Measurements from ENCODE around the gene SLC2A10.

SLC2A10 gene

DNA sequence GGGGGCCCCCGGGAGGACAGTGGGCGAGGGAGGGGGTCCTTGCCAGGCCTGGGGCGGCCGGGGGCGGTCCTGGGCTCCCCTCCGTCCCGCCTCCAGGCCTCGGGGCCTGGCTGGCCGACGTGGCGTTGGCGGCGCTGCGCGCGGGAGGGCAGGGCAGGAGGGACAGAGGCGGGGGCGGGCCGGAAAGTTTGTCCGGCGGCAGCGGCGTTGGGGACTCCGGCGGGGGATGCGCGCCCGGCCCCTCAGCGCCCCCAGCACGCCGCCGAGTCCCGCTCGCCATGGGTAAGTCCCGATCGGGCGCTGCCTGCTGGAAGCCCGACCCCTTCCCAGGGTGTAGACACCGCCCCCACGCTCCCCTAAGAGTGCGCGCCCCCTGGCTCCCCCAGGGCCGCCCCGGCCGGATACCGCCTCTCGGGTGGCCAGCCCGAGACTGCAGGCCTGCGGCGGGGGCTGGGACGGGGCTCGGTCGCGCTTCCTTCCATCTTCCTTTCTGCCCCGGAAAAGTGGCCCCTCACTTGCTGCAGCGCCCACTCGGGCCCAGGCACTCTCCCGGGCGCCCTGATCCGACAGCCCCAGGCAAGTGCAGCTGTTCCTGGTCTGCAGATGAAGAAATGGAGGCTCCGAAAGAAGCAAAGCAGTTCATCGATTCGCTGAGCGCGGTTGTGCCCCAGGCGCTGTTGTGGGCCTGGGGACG lies at the start of gene SLC2A10:
SLC2A10 (plus strand) TSS at position 191 of the 694 bp plus-strand sequence; CDS start at position 279, 88 bp downstream.
- Histone ChIP-seq H3K27me3 (no peaks in the 10 kb centered on the region), H3K4me1 (peaks cover 0 to 33% (median 12%) of the 10 kb centered on the region in 4 donors), H3K27ac (peak within 1 kb of the TSS; percentile 67 to 70), H3K36me3 (no peaks in the 10 kb centered on the region), H3K4me3 (peak within 1 kb of the TSS; percentile 66 to 77), H3K9me3 (no peaks in the 10 kb centered on the region)
- TF ChIP-seq, protein P1, sequence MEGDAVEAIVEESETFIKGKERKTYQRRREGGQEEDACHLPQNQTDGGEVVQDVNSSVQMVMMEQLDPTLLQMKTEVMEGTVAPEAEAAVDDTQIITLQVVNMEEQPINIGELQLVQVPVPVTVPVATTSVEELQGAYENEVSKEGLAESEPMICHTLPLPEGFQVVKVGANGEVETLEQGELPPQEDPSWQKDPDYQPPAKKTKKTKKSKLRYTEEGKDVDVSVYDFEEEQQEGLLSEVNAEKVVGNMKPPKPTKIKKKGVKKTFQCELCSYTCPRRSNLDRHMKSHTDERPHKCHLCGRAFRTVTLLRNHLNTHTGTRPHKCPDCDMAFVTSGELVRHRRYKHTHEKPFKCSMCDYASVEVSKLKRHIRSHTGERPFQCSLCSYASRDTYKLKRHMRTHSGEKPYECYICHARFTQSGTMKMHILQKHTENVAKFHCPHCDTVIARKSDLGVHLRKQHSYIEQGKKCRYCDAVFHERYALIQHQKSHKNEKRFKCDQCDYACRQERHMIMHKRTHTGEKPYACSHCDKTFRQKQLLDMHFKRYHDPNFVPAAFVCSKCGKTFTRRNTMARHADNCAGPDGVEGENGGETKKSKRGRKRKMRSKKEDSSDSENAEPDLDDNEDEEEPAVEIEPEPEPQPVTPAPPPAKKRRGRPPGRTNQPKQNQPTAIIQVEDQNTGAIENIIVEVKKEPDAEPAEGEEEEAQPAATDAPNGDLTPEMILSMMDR (IDR thresholded peaks at IDR 0.05) = no peak
- peak; percentile 49 to 80 for DNase-seq
- intact Hi-C loops (cut with DNase I; ENCODE audit: low total_unique reads) = no loop called here

DNA sequence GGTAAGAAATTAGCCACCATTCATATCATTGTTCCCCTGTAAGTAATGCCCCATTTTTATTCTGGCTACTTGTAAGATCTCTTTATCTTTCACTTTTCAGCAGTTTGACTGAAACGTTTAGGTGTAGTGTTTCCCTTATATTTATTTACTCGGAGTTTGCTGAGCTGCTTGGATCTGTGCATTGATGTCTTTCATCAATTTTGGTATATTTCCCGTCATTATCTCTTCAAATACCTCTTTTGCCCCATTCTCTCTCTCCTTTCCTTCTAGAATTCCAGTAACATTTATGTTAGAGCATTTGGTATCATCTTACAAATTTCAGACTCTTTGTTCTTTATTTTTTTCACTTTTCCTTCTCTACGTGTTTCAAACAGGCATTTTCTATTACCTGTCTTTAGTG lies 49.0 kb upstream of the SLC2A10 start:
- no peak for DNase-seq
- Histone ChIP-seq H3K4me1 (no peaks in the 10 kb centered on the region), H3K4me3 (no peak overlapping the region), H3K27ac (no peak overlapping the region), H3K36me3 (no peaks in the 10 kb centered on the region), H3K9me3 (peaks cover 0 to 13% (median 0%) of the 10 kb centered on the region in 3 donors), H3K27me3 (no peaks in the 10 kb centered on the region)
- TF ChIP-seq, protein P1 (IDR thresholded peaks at IDR 0.05) = no peak
- intact Hi-C loops (cut with DNase I; ENCODE audit: low total_unique reads) = no loop called here

DNA sequence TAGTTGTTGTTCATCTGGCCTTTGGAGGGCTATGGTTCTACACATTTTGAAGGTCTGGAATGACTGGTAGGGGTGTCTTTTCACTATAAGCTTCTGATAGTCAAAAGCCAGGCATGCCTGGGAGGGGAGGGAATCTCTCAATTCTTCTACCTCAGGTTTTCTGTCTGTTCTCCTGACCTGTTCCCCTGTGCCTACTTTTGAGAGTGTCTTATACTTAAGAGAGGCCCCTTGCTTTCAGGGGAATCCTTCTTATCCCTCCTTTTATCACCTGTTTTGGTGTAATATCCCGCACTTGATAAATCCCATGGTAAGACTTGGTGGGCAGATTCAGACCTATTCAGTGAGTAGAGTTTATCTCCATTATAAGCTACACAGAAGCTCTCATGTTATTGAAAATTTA lies 47.8 kb upstream of the SLC2A10 start:
- Histone ChIP-seq H3K27me3 (no peaks in the 10 kb centered on the region), H3K36me3 (no peaks in the 10 kb centered on the region), H3K4me3 (no peak overlapping the region), H3K4me1 (no peaks in the 10 kb centered on the region), H3K9me3 (peaks cover 0 to 13% (median 0%) of the 10 kb centered on the region in 3 donors), H3K27ac (no peak overlapping the region)
- no peak for DNase-seq
- intact Hi-C loops (cut with DNase I; ENCODE audit: low total_unique reads) = no loop called here
- TF ChIP-seq, protein P1 (IDR thresholded peaks at IDR 0.05) = no peak

DNA sequence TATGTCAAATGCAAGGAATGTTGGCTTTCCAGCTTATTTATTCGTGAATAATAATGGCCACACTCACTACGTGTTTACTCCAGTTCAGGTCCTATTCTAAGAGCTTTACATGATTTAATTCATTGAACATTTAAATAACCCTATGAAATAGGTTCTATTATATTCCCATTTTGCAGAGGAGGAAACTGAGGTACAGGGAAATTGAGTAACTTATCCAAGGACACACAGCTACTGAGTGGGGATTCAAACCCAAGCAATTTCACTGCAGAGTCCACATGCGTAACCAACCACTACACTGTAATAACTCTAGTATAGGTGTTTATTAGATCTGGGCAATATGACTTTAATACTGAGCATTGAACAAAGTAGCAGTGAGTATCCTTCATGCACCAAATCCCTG lies 45.9 kb upstream of the SLC2A10 start:
- Histone ChIP-seq H3K36me3 (no peaks in the 10 kb centered on the region), H3K9me3 (peaks cover 0 to 10% (median 0%) of the 10 kb centered on the region in 3 donors), H3K4me1 (no peaks in the 10 kb centered on the region), H3K27me3 (no peaks in the 10 kb centered on the region), H3K27ac (no peak overlapping the region), H3K4me3 (no peak overlapping the region)
- DNase-seq = no peak
- intact Hi-C loops (cut with DNase I; ENCODE audit: low total_unique reads) = no loop called here
- TF ChIP-seq, protein P1 (IDR thresholded peaks at IDR 0.05) = no peak

DNA sequence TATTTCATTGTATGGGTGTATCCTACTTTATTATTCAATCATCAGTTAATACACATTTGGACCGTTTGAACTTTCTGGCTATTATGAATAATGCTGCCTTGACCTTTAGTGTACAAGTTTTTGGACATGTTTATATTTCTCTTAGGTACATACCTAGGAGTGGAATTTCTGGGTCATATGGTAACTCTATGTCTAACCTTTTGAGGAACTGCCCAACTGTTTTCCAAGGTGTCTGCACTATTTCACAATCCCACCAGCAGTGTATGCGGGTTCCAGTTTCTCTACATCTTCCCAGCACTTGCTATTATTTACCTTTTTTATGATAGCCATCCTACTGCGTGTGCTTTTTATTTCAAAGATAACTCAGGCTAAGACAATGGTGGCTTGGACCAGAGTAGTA lies 43.8 kb upstream of the SLC2A10 start:
- Histone ChIP-seq H3K36me3 (no peaks in the 10 kb centered on the region), H3K9me3 (peaks cover 0 to 13% (median 2%) of the 10 kb centered on the region in 3 donors), H3K27ac (no peak overlapping the region), H3K27me3 (no peaks in the 10 kb centered on the region), H3K4me3 (no peak overlapping the region), H3K4me1 (no peaks in the 10 kb centered on the region)
- TF ChIP-seq, protein P1 (IDR thresholded peaks at IDR 0.05) = no peak
- intact Hi-C loops (cut with DNase I; ENCODE audit: low total_unique reads) = no loop called here
- DNase-seq = no peak
